ENCODE data around the gene TSEN2. TPM values are rescaled to one million over a fixed set of nuclear protein-coding genes. Genes with fewer than 3 reads are reported as not detected.

Gene TSEN2
- total RNA-seq, result 10 to 100 TPM; 10.6 to 21.5 (median 17.8) TPM
- polyA plus RNA-seq, result 10 to 100 TPM; 12.6 to 14.3 (median 13.2) TPM
- long read RNA-seq, donor 1, partial matches to known transcripts, result 0 of 1 reads
- long read RNA-seq, donor 1, other reads (novel, unspliced or antisense), result 0 of 1 reads
- long read RNA-seq, donor 2, result 0 reads

DNA sequence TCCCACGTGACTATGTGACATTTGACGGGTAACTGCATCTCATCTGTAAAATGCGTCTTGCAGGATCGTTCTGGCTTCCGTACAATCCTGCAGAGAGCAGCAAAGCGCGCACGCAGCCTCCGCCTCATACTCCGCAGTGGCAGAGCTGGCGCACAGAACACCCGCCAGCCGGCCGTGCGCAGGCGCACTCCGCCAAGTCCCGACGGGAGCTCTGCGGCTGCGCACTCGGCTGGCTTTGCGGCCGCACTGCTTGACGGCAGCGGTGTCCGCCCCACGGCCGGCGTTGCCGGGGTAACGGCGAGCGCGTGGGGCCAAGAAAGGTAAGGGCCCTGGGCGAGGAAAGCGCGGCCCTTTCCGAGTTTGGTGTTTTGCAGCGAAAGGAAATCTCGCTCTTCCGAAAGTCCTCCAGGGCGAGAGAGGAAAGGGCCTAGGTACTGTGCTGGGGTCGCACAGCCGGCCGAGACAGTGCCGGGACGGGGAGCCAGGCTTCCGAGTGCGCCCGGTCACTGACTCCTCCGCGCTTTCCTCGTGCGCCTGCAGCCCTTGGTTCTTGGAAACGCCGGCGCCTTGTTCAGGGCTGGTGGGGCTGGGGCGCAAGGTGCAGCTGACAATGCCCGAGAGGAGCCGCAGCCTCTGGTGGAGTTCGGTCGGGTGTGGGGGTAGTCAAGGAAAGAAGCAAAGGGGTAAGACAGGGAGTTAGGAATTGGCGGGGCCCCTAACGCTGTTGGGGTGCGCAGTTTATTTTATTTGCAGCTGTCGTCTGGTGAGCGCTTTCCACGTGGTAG is at the start of gene TSEN2:
Gene TSEN2 (plus strand): TSS at position 283 of the 785 bp plus-strand sequence. CDS start 5,321 bp downstream, outside the sequence.
- intact Hi-C loops (cut with DNase I; ENCODE audit: low total_unique reads), result loop anchor here (10.0 kb wide), 1 partner anchor 70 kb away; the partner anchor contains the start of gene MKRN2
- Histone ChIP-seq H3K4me3 (peak within 1 kb of the TSS; percentile 68 to 96 (median 92)), H3K27me3 (replicated peaks in 1 of 7) (no peaks in the 10 kb centered on the region), H3K4me1 (peaks cover 16 to 57% (median 38%) of the 10 kb centered on the region in 6 donors), H3K27ac (peak within 1 kb of the TSS; percentile 63 to 89 (median 82)), H3K36me3 (peaks cover 0 to 3% (median 0%) of the 10 kb centered on the region in 6 donors), H3K9me3 (no peaks in the 10 kb centered on the region)
- TF ChIP-seq, protein P1, sequence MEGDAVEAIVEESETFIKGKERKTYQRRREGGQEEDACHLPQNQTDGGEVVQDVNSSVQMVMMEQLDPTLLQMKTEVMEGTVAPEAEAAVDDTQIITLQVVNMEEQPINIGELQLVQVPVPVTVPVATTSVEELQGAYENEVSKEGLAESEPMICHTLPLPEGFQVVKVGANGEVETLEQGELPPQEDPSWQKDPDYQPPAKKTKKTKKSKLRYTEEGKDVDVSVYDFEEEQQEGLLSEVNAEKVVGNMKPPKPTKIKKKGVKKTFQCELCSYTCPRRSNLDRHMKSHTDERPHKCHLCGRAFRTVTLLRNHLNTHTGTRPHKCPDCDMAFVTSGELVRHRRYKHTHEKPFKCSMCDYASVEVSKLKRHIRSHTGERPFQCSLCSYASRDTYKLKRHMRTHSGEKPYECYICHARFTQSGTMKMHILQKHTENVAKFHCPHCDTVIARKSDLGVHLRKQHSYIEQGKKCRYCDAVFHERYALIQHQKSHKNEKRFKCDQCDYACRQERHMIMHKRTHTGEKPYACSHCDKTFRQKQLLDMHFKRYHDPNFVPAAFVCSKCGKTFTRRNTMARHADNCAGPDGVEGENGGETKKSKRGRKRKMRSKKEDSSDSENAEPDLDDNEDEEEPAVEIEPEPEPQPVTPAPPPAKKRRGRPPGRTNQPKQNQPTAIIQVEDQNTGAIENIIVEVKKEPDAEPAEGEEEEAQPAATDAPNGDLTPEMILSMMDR (IDR thresholded peaks at IDR 0.05 in 8 of 11, conservative IDR thresholded peaks at IDR 0.05 in 3 of 11), result peak in 4 of 11 experiments; percentile 14 to 42 (median 24)
- TF ChIP-seq POLR2A (IDR thresholded peaks at IDR 0.05), result peak in 2 of 3 donors; percentile 54 to 90
- TF ChIP-seq POLR2AphosphoS5 (IDR thresholded peaks at IDR 0.05), result peak; percentile 98 to 99 (median 99)
- DNase-seq, result peak; percentile 99
- 0 to 1% (median 1%) methylated on average over 15 to 69 of the region's 69 CpGs for WGBS, 5 donors

DNA sequence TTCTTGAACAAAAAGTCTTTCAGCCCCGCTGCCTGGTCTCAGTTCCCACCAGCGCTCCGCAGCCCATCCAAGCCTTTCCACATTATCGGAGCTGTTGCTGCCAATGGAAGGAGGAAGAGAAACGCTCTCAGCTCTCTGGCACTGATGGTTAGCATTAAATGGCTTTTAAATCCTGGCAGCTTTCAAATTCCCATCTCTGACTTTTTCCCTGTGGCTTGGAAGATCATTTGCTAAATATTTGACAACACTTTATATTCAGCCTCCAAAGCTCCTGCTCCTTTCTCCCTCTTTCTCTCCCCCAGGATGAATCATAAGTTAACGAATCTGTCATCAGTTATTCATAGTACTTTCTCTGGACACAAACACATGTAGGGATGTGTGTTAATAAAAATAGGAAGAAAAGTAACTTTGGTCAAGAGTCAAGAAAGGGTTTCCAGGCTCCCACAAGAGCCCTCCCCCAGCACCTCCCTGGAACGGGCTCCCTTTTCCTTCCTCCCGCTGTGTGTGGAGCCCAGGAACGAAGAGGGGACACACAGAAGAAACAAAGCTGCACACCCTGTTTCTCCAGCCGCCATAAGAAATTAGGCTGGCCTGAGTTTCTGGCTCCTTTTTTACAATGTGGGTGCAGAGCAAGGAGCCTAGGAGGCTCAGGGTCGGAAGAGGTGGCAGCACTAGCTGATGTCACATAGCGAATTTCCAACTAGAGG is 47.6 kb upstream of the TSEN2 start:
- no peak for TF ChIP-seq POLR2A (IDR thresholded peaks at IDR 0.05)
- TF ChIP-seq POLR2AphosphoS5 (IDR thresholded peaks at IDR 0.05), result no peak
- TF ChIP-seq, protein P1 (IDR thresholded peaks at IDR 0.05 in 8 of 11, conservative IDR thresholded peaks at IDR 0.05 in 3 of 11), result no peak
- no peak for DNase-seq
- H3K36me3 ChIP-seq, result peaks cover 0 to 6% (median 0%) of the 10 kb centered on the region in 6 donors
- intact Hi-C loops (cut with DNase I; ENCODE audit: low total_unique reads), result no loop called here
- H3K4me1 ChIP-seq, result peaks cover 0 to 9% (median 0%) of the 10 kb centered on the region in 6 donors
- H3K4me3 ChIP-seq, result no peak overlapping the region
- no peak overlapping the region for H3K27ac ChIP-seq
- peaks cover 0 to under 1% (median 0%) of the 10 kb centered on the region in 7 donors for H3K27me3 ChIP-seq (replicated peaks in 1 of 7)
- no peaks in the 10 kb centered on the region for H3K9me3 ChIP-seq
- 71 to 88% (median 80%) methylated on average over 12 of the region's 12 CpGs for WGBS, 5 donors

DNA sequence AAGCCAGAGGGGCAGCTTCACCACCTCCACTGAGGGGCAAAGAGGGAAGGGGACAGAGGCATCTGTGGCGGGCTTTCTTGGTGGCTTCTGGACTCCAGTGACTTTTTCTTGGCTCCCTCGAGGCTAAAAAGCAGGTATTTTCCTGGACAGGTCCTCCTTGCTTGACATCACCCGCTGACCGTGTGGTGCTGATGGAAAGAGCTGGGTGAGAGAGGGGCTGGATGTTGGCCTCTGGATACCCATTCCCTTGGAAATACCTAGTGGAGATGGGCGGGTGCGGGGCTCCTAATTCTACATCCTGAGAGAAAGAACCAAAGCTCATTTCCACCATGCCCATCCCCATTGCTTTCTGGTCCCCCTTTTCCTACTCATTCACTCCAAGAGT is 47.1 kb upstream of the TSEN2 start:
- TF ChIP-seq, protein P1 (IDR thresholded peaks at IDR 0.05 in 8 of 11, conservative IDR thresholded peaks at IDR 0.05 in 3 of 11), result no peak
- TF ChIP-seq POLR2A (IDR thresholded peaks at IDR 0.05) (no peak), POLR2AphosphoS5 (IDR thresholded peaks at IDR 0.05) (no peak)
- Histone ChIP-seq H3K27ac (no peak overlapping the region), H3K36me3 (peaks cover 0 to 6% (median 0%) of the 10 kb centered on the region in 6 donors), H3K4me3 (no peak overlapping the region), H3K4me1 (peaks cover 0 to 9% (median 0%) of the 10 kb centered on the region in 6 donors), H3K27me3 (replicated peaks in 1 of 7) (peaks cover 0 to 6% (median 0%) of the 10 kb centered on the region in 7 donors), H3K9me3 (no peaks in the 10 kb centered on the region)
- 85 to 97% (median 92%) methylated on average over 6 of the region's 6 CpGs for WGBS, 5 donors
- no peak for DNase-seq
- intact Hi-C loops (cut with DNase I; ENCODE audit: low total_unique reads), result no loop called here

Data from spleen (tissue), 13 donors.